ENCODE measurements around the gene FFAR2. TPM values are rescaled to one million over a fixed set of nuclear protein-coding genes. Genes with fewer than 3 reads are reported as not detected.

FFAR2 gene
- total RNA-seq, 1 experiment from 2014 or later, result not detected

DNA sequence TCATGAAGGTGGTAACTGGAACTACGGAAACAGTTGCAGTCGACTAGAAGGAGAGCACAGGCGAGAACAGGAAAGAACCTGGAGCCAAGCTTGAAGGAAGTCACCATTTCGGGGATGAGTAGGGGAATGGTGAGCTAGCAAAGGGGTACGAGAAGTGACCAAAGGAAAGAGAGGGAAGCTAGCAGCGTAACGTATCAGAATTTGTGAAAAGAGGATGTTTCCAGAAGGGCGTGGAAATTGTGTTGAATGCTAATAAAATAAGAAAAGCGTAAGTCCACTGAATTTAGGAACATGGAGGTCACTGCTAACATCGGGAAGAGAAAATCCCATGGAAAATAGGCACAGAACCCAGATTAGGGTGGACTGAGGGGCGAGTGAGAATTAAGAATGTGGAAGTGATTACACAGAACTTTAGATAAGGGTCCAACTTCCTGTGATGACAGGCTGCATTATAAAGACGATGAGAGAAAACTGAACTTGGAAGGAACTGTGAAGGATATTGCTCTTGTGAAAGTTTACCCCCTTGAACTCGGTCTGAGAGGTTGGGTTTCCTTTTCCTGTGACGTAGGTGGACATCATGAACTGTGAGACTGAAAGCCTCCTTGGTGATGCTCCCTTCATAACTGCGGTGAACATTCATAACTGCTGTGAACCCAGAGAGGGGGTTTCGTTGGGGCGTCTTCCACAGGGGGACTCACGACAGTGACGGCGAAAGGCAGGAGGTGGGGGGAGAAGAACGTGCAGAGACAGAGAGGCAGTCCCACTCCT lies 2.0 kb upstream of the FFAR2 start:
- no peaks in the 10 kb centered on the region for H3K36me3 ChIP-seq (ENCODE audit: control insufficient read depth, insufficient read depth, low read length)
- peaks cover 7% of the 10 kb centered on the region for H3K4me1 Mint-ChIP-seq (ENCODE audit: low read depth, unreplicated experiment)
- POLR2A ChIA-PET, result no interaction called here

GRCh38 chr19:35449359-35450043 lies 1.4 kb downstream of the FFAR2 start:
- Histone ChIP-seq H3K4me3 (ENCODE audit: low read depth, low read length) (no peak overlapping the region), H3K4me1 (peaks cover 4% of the 10 kb centered on the region; the same call in 1 of the 2 replicates), H3K27me3 (replicated peaks; ENCODE audit: control insufficient read depth, insufficient read depth, low read length) (no peaks in the 10 kb centered on the region), H3K9me3 (no peaks in the 10 kb centered on the region), H3K36me3 (ENCODE audit: control insufficient read depth, insufficient read depth, low read length) (no peaks in the 10 kb centered on the region)
- H3K27me3 Mint-ChIP-seq (ENCODE audit: insufficient read depth, unreplicated experiment), result no peaks in the 10 kb centered on the region
- peaks cover 7% of the 10 kb centered on the region for H3K4me1 Mint-ChIP-seq (ENCODE audit: low read depth, unreplicated experiment)
- CTCF ChIA-PET, result no interaction called here
- H3K9me3 Mint-ChIP-seq (ENCODE audit: unreplicated experiment), result no peaks in the 10 kb centered on the region
- H3K36me3 Mint-ChIP-seq (ENCODE audit: insufficient read depth, unreplicated experiment), result no peaks in the 10 kb centered on the region
- DNase-seq, result no peak
- H3K27ac Mint-ChIP-seq (ENCODE audit: unreplicated experiment), result no peak overlapping the region
- POLR2A ChIA-PET, result interaction anchor here (0.6 kb wide), 1 partner anchor 399 kb away, joined by 3 read pairs; no protein-coding TSS in a partner anchor
- intact Hi-C loops (cut with micrococcal nuclease; ENCODE audit: unreplicated experiment), result no loop called here
- TF ChIP-seq CTCF (IDR thresholded peaks at IDR 0.05; ENCODE audit: insufficient read depth in 1 of 2, low read depth in 1 of 2, low read length in 1 of 2, severe bottlenecking in 1 of 2, unreplicated experiment in 1 of 2), result no peak
- no peak overlapping the region for H3K4me3 Mint-ChIP-seq (ENCODE audit: unreplicated experiment)
- BruUV-seq (replicated peaks), result no TSS peak

More for the DNA sequence above, 2.0 kb upstream of the FFAR2 start:
- Mint-ChIP-seq H3K27ac (ENCODE audit: unreplicated experiment) (no peak overlapping the region), H3K9me3 (ENCODE audit: unreplicated experiment) (no peaks in the 10 kb centered on the region), H3K4me3 (ENCODE audit: unreplicated experiment) (no peak overlapping the region), H3K27me3 (ENCODE audit: insufficient read depth, unreplicated experiment) (no peaks in the 10 kb centered on the region), H3K36me3 (ENCODE audit: insufficient read depth, unreplicated experiment) (no peaks in the 10 kb centered on the region)
- Histone ChIP-seq H3K4me3 (ENCODE audit: low read depth, low read length) (no peak overlapping the region), H3K27me3 (replicated peaks; ENCODE audit: control insufficient read depth, insufficient read depth, low read length) (no peaks in the 10 kb centered on the region), H3K9me3 (no peaks in the 10 kb centered on the region), H3K4me1 (peaks cover 4% of the 10 kb centered on the region; the same call in 1 of the 2 replicates)
- intact Hi-C loops (cut with micrococcal nuclease; ENCODE audit: unreplicated experiment), result no loop called here
- TF ChIP-seq CTCF (IDR thresholded peaks at IDR 0.05; ENCODE audit: insufficient read depth in 1 of 2, low read depth in 1 of 2, low read length in 1 of 2, severe bottlenecking in 1 of 2, unreplicated experiment in 1 of 2), result no peak
- BruUV-seq (replicated peaks), result no TSS peak
- DNase-seq, result no peak
- CTCF ChIA-PET, result no interaction called here

GRCh38 chr19:35451338-35452096 lies 3.5 kb downstream of the FFAR2 start:
- no peak overlapping the region for H3K4me3 ChIP-seq (ENCODE audit: low read depth, low read length)
- intact Hi-C loops (cut with micrococcal nuclease; ENCODE audit: unreplicated experiment), result no loop called here
- no TSS peak for BruUV-seq (replicated peaks)
- Mint-ChIP-seq H3K4me1 (ENCODE audit: low read depth, unreplicated experiment) (peaks cover 7% of the 10 kb centered on the region), H3K27me3 (ENCODE audit: insufficient read depth, unreplicated experiment) (no peaks in the 10 kb centered on the region), H3K4me3 (ENCODE audit: unreplicated experiment) (no peak overlapping the region), H3K27ac (ENCODE audit: unreplicated experiment) (no peak overlapping the region), H3K36me3 (ENCODE audit: insufficient read depth, unreplicated experiment) (no peaks in the 10 kb centered on the region), H3K9me3 (ENCODE audit: unreplicated experiment) (no peaks in the 10 kb centered on the region)
- no peaks in the 10 kb centered on the region for H3K27me3 ChIP-seq (replicated peaks; ENCODE audit: control insufficient read depth, insufficient read depth, low read length)
- ChIA-PET CTCF (interaction anchor here (0.6 kb wide), 1 partner anchor 100 kb away, joined by 4 read pairs; no protein-coding TSS in a partner anchor), POLR2A (interaction anchor here (0.6 kb wide), 1 partner anchor 13 kb away, joined by 5 read pairs; no protein-coding TSS in a partner anchor)
- H3K9me3 ChIP-seq, result no peaks in the 10 kb centered on the region
- no peak for TF ChIP-seq CTCF (IDR thresholded peaks at IDR 0.05; ENCODE audit: insufficient read depth in 1 of 2, low read depth in 1 of 2, low read length in 1 of 2, severe bottlenecking in 1 of 2, unreplicated experiment in 1 of 2)
- no peaks in the 10 kb centered on the region for H3K36me3 ChIP-seq (ENCODE audit: control insufficient read depth, insufficient read depth, low read length)
- DNase-seq, result no peak
- H3K4me1 ChIP-seq, result peaks cover 4% of the 10 kb centered on the region; the same call in 1 of the 2 replicates

Measured in Caco-2 (cell line).